Neural crest cell (in vitro differentiated cells): ENCODE data around the gene SPG11. TPM values are rescaled to one million over a fixed set of nuclear protein-coding genes. Genes with fewer than 3 reads are reported as not detected.
A peak's percentile ranks its signal among the peaks of the same experiment; 100 is the strongest.

Source experiments
- DNase-seq: peaks from one replicate; pipeline ENCODE4 v3.0.0; 2021; ENCODE audit warnings: low read depth, mixed read lengths, low spot score
- H3K27ac Mint-ChIP-seq: one replicate; pipeline ENCODE4 v1.8.0; 2021; ENCODE audit warnings: mild to moderate bottlenecking, mixed read lengths; ENCODE audit not compliant: unreplicated experiment
- H3K27me3 Mint-ChIP-seq: 2 replicates; pipeline ENCODE4 v1.8.0; 2021; ENCODE audit warnings: low read depth, mild to moderate bottlenecking, mixed read lengths
- H3K36me3 Mint-ChIP-seq: 2 replicates; pipeline ENCODE4 v1.8.0; 2021; ENCODE audit warnings: low read depth, mild to moderate bottlenecking, mixed read lengths
- H3K4me1 Mint-ChIP-seq: 2 replicates; pipeline ENCODE4 v1.8.0; 2021; ENCODE audit warnings: mixed read lengths
- H3K4me3 Mint-ChIP-seq: one replicate; pipeline ENCODE4 v1.8.0; 2021; ENCODE audit warnings: mild to moderate bottlenecking, mixed read lengths
- H3K9me3 Mint-ChIP-seq: 2 replicates; pipeline ENCODE4 v1.8.0; 2021; ENCODE audit warnings: mixed read lengths
- total RNA-seq: library from RNA; stranded (reverse); gene quantifications from 2 replicates; pipeline ENCODE4 v1.2.1, GENCODE V29; 2021
- TF ChIP-seq, protein P1 (sequence below): fragments of 200-600 bp; sonication (generic); conservative IDR thresholded peaks from 2 replicates; pipeline ENCODE4 v1.5.0; 2021; ENCODE audit warnings: antibody characterized with exemption, mild to moderate bottlenecking

SPG11 gene
- total RNA-seq, 1 donor from 2014 or later, result 61.7 TPM

GRCh38 chr15:44530653-44531052 is 132.8 kb downstream of the SPG11 start:
- Mint-ChIP-seq H3K27ac (no peak overlapping the region), H3K4me1 (peaks cover 13% of the 10 kb centered on the region)
- no peak for DNase-seq

GRCh38 chr15:44529864-44530604 is 133.4 kb downstream of the SPG11 start:
- no peak for DNase-seq
- Mint-ChIP-seq H3K27ac (no peak overlapping the region), H3K27me3 (no peaks in the 10 kb centered on the region), H3K4me3 (peak overlapping the region; percentile 18), H3K36me3 (no peaks in the 10 kb centered on the region), H3K4me1 (peaks cover 8% of the 10 kb centered on the region), H3K9me3 (no peaks in the 10 kb centered on the region)
- TF ChIP-seq, protein P1, sequence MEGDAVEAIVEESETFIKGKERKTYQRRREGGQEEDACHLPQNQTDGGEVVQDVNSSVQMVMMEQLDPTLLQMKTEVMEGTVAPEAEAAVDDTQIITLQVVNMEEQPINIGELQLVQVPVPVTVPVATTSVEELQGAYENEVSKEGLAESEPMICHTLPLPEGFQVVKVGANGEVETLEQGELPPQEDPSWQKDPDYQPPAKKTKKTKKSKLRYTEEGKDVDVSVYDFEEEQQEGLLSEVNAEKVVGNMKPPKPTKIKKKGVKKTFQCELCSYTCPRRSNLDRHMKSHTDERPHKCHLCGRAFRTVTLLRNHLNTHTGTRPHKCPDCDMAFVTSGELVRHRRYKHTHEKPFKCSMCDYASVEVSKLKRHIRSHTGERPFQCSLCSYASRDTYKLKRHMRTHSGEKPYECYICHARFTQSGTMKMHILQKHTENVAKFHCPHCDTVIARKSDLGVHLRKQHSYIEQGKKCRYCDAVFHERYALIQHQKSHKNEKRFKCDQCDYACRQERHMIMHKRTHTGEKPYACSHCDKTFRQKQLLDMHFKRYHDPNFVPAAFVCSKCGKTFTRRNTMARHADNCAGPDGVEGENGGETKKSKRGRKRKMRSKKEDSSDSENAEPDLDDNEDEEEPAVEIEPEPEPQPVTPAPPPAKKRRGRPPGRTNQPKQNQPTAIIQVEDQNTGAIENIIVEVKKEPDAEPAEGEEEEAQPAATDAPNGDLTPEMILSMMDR, result no peak

More at GRCh38 chr15:44530653-44531052, 132.8 kb downstream of the SPG11 start:
- no peaks in the 10 kb centered on the region for H3K9me3 Mint-ChIP-seq
- H3K36me3 Mint-ChIP-seq, result no peaks in the 10 kb centered on the region
- peak overlapping the region; percentile 18 for H3K4me3 Mint-ChIP-seq
- TF ChIP-seq, protein P1, result no peak
- H3K27me3 Mint-ChIP-seq, result no peaks in the 10 kb centered on the region

DNA sequence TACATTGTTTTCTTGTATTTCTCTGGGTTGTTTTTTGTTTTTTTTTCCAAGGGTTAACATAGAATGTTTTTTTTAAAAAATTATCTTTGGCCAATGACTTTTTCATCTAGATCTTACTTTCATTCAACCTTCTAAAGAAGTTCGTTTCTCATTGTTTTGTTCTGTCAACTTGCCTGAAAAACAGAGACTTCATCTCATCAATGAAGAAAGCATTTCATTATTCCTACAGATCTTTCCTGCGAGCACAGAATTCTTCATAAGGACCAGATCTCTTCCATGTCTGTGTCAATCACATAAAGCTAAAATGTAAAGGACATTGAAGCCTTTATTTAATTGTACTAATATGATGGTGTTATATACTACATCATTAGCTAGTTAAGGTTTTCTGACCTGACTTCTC is 136.2 kb downstream of the SPG11 start:
- H3K27me3 Mint-ChIP-seq, result no peaks in the 10 kb centered on the region
- H3K36me3 Mint-ChIP-seq, result no peaks in the 10 kb centered on the region
- H3K9me3 Mint-ChIP-seq, result no peaks in the 10 kb centered on the region
- H3K4me1 Mint-ChIP-seq, result peaks cover 5% of the 10 kb centered on the region
- DNase-seq, result no peak
- no peak overlapping the region for H3K27ac Mint-ChIP-seq
- TF ChIP-seq, protein P1, result no peak
- H3K4me3 Mint-ChIP-seq, result no peak overlapping the region

GRCh38 chr15:44525018-44525417 is 138.4 kb downstream of the SPG11 start:
- Mint-ChIP-seq H3K9me3 (no peaks in the 10 kb centered on the region), H3K4me1 (peaks cover 5% of the 10 kb centered on the region), H3K27me3 (no peaks in the 10 kb centered on the region), H3K36me3 (no peaks in the 10 kb centered on the region), H3K4me3 (no peak overlapping the region), H3K27ac (no peak overlapping the region)
- DNase-seq, result no peak
- TF ChIP-seq, protein P1, result no peak

- TF ChIP-seq, protein P1, result no peak
- Mint-ChIP-seq H3K27ac (no peak overlapping the region), H3K9me3 (no peaks in the 10 kb centered on the region), H3K36me3 (peaks cover 2% of the 10 kb centered on the region), H3K27me3 (no peaks in the 10 kb centered on the region), H3K4me3 (no peak overlapping the region), H3K4me1 (no peaks in the 10 kb centered on the region)
- no peak for DNase-seq
Observed at GRCh38 chr15:44519537-44519936, 143.9 kb downstream of the SPG11 start.
